HG02571 (cell line): ENCODE data around the gene MALAT1.
"Not testable (repeated sequence)": the region's sequence is repeated elsewhere in the genome, so short reads cannot be mapped to it uniquely, and the experiment has no call there.

Source experiments
- ATAC-seq: cut with Tn5 transposase; IDR thresholded peaks from one replicate; pipeline ENCODE4 v1.9.1; 2021; ENCODE audit warnings: mild to moderate bottlenecking, moderate library complexity; ENCODE audit not compliant: unreplicated experiment

The MALAT1 gene

GRCh38 chr11:65516135-65516968 is 17.5 kb downstream of the MALAT1 start:
- ATAC-seq, result no peak

- not testable (repeated sequence) for ATAC-seq
Measured at GRCh38 chr11:65518941-65519549, 20.2 kb downstream of the MALAT1 start.

GRCh38 chr11:65521777-65522521 is 23.1 kb downstream of the MALAT1 start:
- ATAC-seq, result not testable (repeated sequence)

GRCh38 chr11:65522718-65523630 is 24.1 kb downstream of the MALAT1 start:
- ATAC-seq, result not testable (repeated sequence)

GRCh38 chr11:65523631-65523968 is 24.8 kb downstream of the MALAT1 start:
- ATAC-seq, result not testable (repeated sequence)

- no peak for ATAC-seq
Measured at GRCh38 chr11:65524014-65524740, 25.3 kb downstream of the MALAT1 start.

GRCh38 chr11:65524741-65525545 is 26.1 kb downstream of the MALAT1 start, which contains the start of gene SCYL1:
TSS of gene SCYL1 (plus strand) at chr11:65525083. CDS start at chr11:65525154, 71 bp downstream.
- no peak for ATAC-seq

- no peak for ATAC-seq
Measured at GRCh38 chr11:65525546-65526480, 27.0 kb downstream of the MALAT1 start.

- no peak for ATAC-seq
Measured at GRCh38 chr11:65526744-65527143, 27.9 kb downstream of the MALAT1 start.

GRCh38 chr11:65528819-65529350 is 30.0 kb downstream of the MALAT1 start:
- no peak for ATAC-seq

GRCh38 chr11:65529475-65530156 is 30.8 kb downstream of the MALAT1 start:
- no peak for ATAC-seq

- no peak for ATAC-seq
Measured at GRCh38 chr11:65530157-65530496, 31.3 kb downstream of the MALAT1 start.

GRCh38 chr11:65532388-65533064 is 33.7 kb downstream of the MALAT1 start:
- ATAC-seq, result no peak

GRCh38 chr11:65535102-65535501 is 36.3 kb downstream of the MALAT1 start:
- no peak for ATAC-seq

- ATAC-seq, result no peak
Measured at GRCh38 chr11:65536412-65537295, 37.8 kb downstream of the MALAT1 start.

- ATAC-seq, result no peak
Measured at GRCh38 chr11:65537296-65537597, 38.4 kb downstream of the MALAT1 start.
